Thymus (tissue), 11 donors: ENCODE measurements around the gene CAPN14. TPM values are rescaled to one million over a fixed set of nuclear protein-coding genes. Genes with fewer than 3 reads are reported as not detected.

Source experiments
- DNase-seq, 9 donors: peaks; one replicate each; pipeline ENCODE4 v3.0.0-alpha.2; 2013; ENCODE audit warnings: low spot score in 9 of 9, low read depth in 6 of 9, missing footprints in 1 of 9
- H3K27ac ChIP-seq, 2 donors: one replicate each; pipeline ENCODE4 v1.5.1; 2013; ENCODE audit warnings: control low read depth in 1 of 2, low read depth in 1 of 2, low read length in 1 of 2, mild to moderate bottlenecking in 1 of 2, moderate library complexity in 1 of 2
- H3K27me3 ChIP-seq, 2 donors: one replicate each; pipeline ENCODE4 v1.5.1; 2013; ENCODE audit warnings: low read length in 1 of 2; ENCODE audit not compliant: control insufficient read depth in 2 of 2, insufficient read depth in 1 of 2
- H3K36me3 ChIP-seq, 2 donors: one replicate each; pipeline ENCODE4 v1.5.1; 2013; ENCODE audit warnings: low read length in 1 of 2, mild to moderate bottlenecking in 1 of 2, moderate library complexity in 1 of 2; ENCODE audit not compliant: control insufficient read depth in 2 of 2, insufficient read depth in 2 of 2
- H3K4me1 ChIP-seq, 2 donors: one replicate each; pipeline ENCODE4 v1.5.1; 2013; ENCODE audit warnings: low read length in 2 of 2; ENCODE audit not compliant: control insufficient read depth in 2 of 2, insufficient read depth in 2 of 2
- H3K4me3 ChIP-seq, 2 donors: one replicate each; pipeline ENCODE4 v1.5.1; 2013; ENCODE audit warnings: low read length in 2 of 2, control low read depth in 1 of 2, mild to moderate bottlenecking in 1 of 2
- H3K9me3 ChIP-seq, 2 donors: one replicate each; pipeline ENCODE4 v1.5.1; 2013; ENCODE audit warnings: low read length in 1 of 2, mild to moderate bottlenecking in 1 of 2; ENCODE audit not compliant: control insufficient read depth in 2 of 2, insufficient read depth in 1 of 2
- WGBS: extraction: QIAGEN DNeasy Blood & Tissue Kit; methylation state at CpG from one replicate; pipeline ENCODE4 v1.1.7; 2013; 5-methylcytosine and 5-hydroxymethylcytosine counted together
- polyA plus RNA-seq: library from polyadenylated mRNA; stranded (reverse); fragments of 200-250 nt; gene quantifications from one replicate; pipeline ENCODE4 v1.2.3, GENCODE V29; 2013
- total RNA-seq: library from RNA; stranded (reverse); fragments of 120-200 nt; gene quantifications from one replicate; pipeline ENCODE4 v1.2.4, GENCODE V29; 2013
- donor health status: healthy.

Gene CAPN14
- total and polyA plus RNA-seq, 2 donors = 0.52 to 0.62 TPM

GRCh38 chr2:31136732-31137131, 80.6 kb downstream of the CAPN14 start:
- Histone ChIP-seq H3K4me3 (no peak overlapping the region), H3K4me1 (peaks cover 6 to 18% of the 10 kb centered on the region in 2 donors), H3K36me3 (no peaks in the 10 kb centered on the region), H3K27me3 (peaks cover 39 to 48% of the 10 kb centered on the region in 2 donors), H3K27ac (no peak overlapping the region), H3K9me3 (no peaks in the 10 kb centered on the region)
- 31% methylated on average over 10 of the region's 10 CpGs for WGBS
- peak in 1 of 9 donors; percentile 2 for DNase-seq

- no peak overlapping the region for H3K4me3 ChIP-seq
- 84% methylated on average over 3 of the region's 3 CpGs for WGBS
- no peak overlapping the region for H3K27ac ChIP-seq
- peaks cover 6 to 18% of the 10 kb centered on the region in 2 donors for H3K4me1 ChIP-seq
- H3K9me3 ChIP-seq = no peaks in the 10 kb centered on the region
- peaks cover 39 to 48% of the 10 kb centered on the region in 2 donors for H3K27me3 ChIP-seq
- no peak for DNase-seq
- no peaks in the 10 kb centered on the region for H3K36me3 ChIP-seq
Observed at GRCh38 chr2:31136000-31136399, 81.3 kb downstream of the CAPN14 start.

GRCh38 chr2:31134480-31134879, 82.8 kb downstream of the CAPN14 start:
- Histone ChIP-seq H3K36me3 (no peaks in the 10 kb centered on the region), H3K27me3 (peaks cover 38 to 42% of the 10 kb centered on the region in 2 donors), H3K9me3 (no peaks in the 10 kb centered on the region), H3K4me1 (peaks cover 6 to 18% of the 10 kb centered on the region in 2 donors), H3K4me3 (no peak overlapping the region), H3K27ac (no peak overlapping the region)
- no peak for DNase-seq
- WGBS = 94% methylated on average over 5 of the region's 5 CpGs

GRCh38 chr2:31132786-31133185, 84.5 kb downstream of the CAPN14 start:
- 97% methylated on average over 5 of the region's 5 CpGs for WGBS
- no peak for DNase-seq
- H3K36me3 ChIP-seq = no peaks in the 10 kb centered on the region
- no peaks in the 10 kb centered on the region for H3K9me3 ChIP-seq
- H3K27me3 ChIP-seq = peaks cover 21 to 25% of the 10 kb centered on the region in 2 donors
- no peak overlapping the region for H3K27ac ChIP-seq
- H3K4me1 ChIP-seq = peaks cover 3 to 9% of the 10 kb centered on the region in 2 donors
- no peak overlapping the region for H3K4me3 ChIP-seq

- Histone ChIP-seq H3K4me1 (peaks cover 0 to 2% of the 10 kb centered on the region in 2 donors), H3K9me3 (no peaks in the 10 kb centered on the region), H3K4me3 (no peak overlapping the region), H3K27me3 (peaks cover 12 to 15% of the 10 kb centered on the region in 2 donors), H3K27ac (no peak overlapping the region), H3K36me3 (no peaks in the 10 kb centered on the region)
- DNase-seq = no peak
- WGBS = 81% methylated on average over 4 of the region's 4 CpGs
Observed at GRCh38 chr2:31131871-31132270, 85.4 kb downstream of the CAPN14 start.

- no peaks in the 10 kb centered on the region for H3K36me3 ChIP-seq
- H3K4me1 ChIP-seq = no peaks in the 10 kb centered on the region
- peaks cover 0 to 2% of the 10 kb centered on the region in 2 donors for H3K27me3 ChIP-seq
- no peak overlapping the region for H3K4me3 ChIP-seq
- no peak for DNase-seq
- no peak overlapping the region for H3K27ac ChIP-seq
- no peaks in the 10 kb centered on the region for H3K9me3 ChIP-seq
- 82% methylated on average over 6 of the region's 6 CpGs for WGBS
Observed at GRCh38 chr2:31129375-31130171, 87.7 kb downstream of the CAPN14 start.

GRCh38 chr2:31127931-31128330, 89.4 kb downstream of the CAPN14 start:
- no peak overlapping the region for H3K4me3 ChIP-seq
- H3K9me3 ChIP-seq = no peaks in the 10 kb centered on the region
- DNase-seq = no peak
- no peaks in the 10 kb centered on the region for H3K27me3 ChIP-seq
- WGBS = 93% methylated on average over 3 of the region's 3 CpGs
- H3K36me3 ChIP-seq = no peaks in the 10 kb centered on the region
- no peaks in the 10 kb centered on the region for H3K4me1 ChIP-seq
- no peak overlapping the region for H3K27ac ChIP-seq

GRCh38 chr2:31125918-31126695, 91.2 kb downstream of the CAPN14 start:
- 88% methylated on average over 6 of the region's 6 CpGs for WGBS
- Histone ChIP-seq H3K27ac (no peak overlapping the region), H3K27me3 (no peaks in the 10 kb centered on the region), H3K4me1 (no peaks in the 10 kb centered on the region), H3K9me3 (no peaks in the 10 kb centered on the region), H3K4me3 (no peak overlapping the region), H3K36me3 (no peaks in the 10 kb centered on the region)
- DNase-seq = no peak

GRCh38 chr2:31124904-31125303, 92.4 kb downstream of the CAPN14 start:
- Histone ChIP-seq H3K4me3 (no peak overlapping the region), H3K36me3 (no peaks in the 10 kb centered on the region), H3K4me1 (no peaks in the 10 kb centered on the region), H3K27me3 (no peaks in the 10 kb centered on the region), H3K27ac (no peak overlapping the region), H3K9me3 (no peaks in the 10 kb centered on the region)
- no peak for DNase-seq
- WGBS = 97% methylated on average over 4 of the region's 4 CpGs
